Upper lobe of left lung (tissue), 4 donors: ENCODE results near the gene ASCL5.
A peak's percentile ranks its signal among the peaks of the same experiment; 100 is the strongest.

Source experiments
- CTCF ChIP-seq, 6 experiments: fragments of 450-650 bp in 4 of 6; fragments of 200-600 bp in 2 of 6; sonication (generic) in 2 of 6; IDR thresholded peaks; one replicate each; pipeline ENCODE4 v1.5.1; 2016 to 2019; ENCODE audit warnings: antibody characterized with exemption in 6 of 6
- EP300 ChIP-seq, 4 donors: sonication (generic); formaldehyde crosslinking; IDR thresholded peaks; one replicate each; pipeline ENCODE4 v1.5.1; 2017; ENCODE audit warnings: antibody characterized with exemption in 4 of 4, control low read depth in 2 of 4

GRCh38 chr1:201119206-201120197 lies 7.5 kb downstream of the ASCL5 start:
- TF ChIP-seq EP300 (IDR thresholded peaks at IDR 0.05) (no peak), CTCF (IDR thresholded peaks at IDR 0.05) (peak; percentile 26 to 54 (median 44))
